GM19397 (cell line): ENCODE data around the gene FAM90A26.
"Not testable (repeated sequence)": the region's sequence is repeated elsewhere in the genome, so short reads cannot be mapped to it uniquely, and the experiment has no call there.

Experiments used
- ATAC-seq: cut with Tn5 transposase; IDR thresholded peaks from one replicate; pipeline ENCODE4 v1.9.1; 2021; ENCODE audit warnings: mild to moderate bottlenecking, moderate library complexity; ENCODE audit not compliant: unreplicated experiment

The FAM90A26 gene, protein sequence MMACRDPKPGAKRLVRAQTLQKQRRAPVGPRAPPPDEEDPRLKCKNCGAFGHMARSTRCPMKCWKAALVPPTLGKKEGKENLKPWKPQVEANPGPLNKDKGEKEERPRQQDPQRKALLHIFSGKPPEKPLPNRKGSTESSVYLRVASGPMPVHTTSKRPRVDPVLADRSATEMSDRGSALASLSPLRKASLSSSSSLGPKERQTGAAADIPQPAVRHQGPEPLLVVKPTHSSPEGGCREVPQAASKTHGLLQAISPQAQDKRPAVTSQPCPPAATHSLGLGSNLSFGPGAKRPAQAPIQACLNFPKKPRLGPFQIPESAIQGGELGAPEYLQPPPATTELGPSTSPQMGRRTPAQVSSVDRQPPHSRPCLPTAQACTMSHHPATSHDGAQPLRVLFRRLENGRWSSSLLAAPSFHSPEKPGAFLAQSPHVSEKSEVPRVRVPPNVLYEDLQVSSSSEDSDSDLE

DNA sequence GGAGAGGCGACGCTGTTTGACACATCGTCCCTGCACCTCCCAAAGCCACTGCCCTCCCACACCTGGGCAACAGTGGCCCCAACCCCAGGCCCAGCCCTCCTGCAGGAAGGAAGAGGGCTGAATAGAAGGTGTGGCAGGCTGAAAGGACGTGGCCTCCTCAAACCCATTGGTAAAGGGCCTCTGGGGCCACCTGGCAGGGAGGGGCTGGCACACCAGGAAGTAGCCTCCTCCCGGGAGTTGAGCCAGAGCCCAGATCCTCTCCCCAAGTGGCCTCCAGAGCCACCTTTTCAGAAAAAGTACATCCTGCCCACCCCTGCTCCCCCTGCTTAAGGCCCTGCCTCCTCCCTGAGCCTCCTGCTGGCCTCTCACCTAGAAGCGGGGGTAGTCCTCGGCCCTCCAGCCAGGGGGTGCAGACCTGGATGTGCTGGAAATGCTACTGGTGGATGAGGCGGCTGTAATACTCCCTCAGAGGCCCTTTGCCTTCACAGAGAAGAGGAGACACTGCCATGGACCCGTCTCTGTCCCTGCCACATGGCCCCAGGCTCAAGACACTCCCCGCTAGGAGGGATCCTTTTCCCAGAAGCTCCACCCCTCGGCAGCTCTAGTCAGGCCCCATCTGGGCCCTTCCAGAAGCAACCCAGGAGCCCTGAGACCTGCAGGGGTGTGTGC is at the start of gene FAM90A26:
Gene FAM90A26, plus strand, starts transcription at position 619 of the 669 bp plus-strand sequence. CDS start 2,764 bp downstream, outside the sequence.
- ATAC-seq, result not testable (repeated sequence)

DNA sequence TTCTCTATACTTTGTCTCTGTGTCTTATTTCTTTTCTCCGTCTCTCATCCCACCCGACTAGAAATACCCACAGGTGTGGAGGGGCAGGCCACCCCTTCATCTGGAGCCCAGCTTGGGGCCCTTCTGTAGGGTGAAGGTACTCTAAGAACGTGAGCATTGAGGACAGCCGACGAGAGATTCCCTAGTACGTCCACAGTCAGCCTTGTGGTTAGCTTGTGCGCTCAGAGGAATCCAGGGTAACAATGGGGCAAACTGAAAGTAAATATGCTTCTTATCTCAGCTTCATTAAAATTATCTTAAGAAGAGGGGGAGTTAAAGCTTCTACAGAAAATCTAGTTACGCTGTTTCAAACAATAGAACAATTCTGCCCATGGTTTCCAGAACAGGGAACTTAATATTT is 47.5 kb upstream of the FAM90A26 start:
- not testable (repeated sequence) for ATAC-seq

DNA sequence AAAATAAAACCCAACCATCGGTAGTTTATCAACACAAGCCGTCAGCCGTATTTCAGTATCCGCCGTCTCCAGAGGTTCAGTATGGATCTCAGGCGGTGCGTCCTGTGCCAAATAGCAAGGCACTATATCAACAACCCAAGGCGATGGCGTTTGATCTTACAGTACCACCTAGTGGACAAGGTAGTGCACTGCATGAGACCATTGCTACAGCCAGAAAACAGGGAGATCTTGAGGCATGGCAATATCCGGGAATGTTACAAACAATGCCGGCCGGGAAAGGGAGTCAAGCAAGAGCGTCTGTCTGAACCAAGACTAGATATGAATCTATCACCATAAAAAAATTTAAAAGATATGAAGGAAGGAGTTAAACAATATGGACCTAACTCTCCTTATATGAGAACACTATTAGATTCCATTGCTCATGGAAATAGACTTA is 46.6 kb upstream of the FAM90A26 start:
- ATAC-seq, result not testable (repeated sequence)

DNA sequence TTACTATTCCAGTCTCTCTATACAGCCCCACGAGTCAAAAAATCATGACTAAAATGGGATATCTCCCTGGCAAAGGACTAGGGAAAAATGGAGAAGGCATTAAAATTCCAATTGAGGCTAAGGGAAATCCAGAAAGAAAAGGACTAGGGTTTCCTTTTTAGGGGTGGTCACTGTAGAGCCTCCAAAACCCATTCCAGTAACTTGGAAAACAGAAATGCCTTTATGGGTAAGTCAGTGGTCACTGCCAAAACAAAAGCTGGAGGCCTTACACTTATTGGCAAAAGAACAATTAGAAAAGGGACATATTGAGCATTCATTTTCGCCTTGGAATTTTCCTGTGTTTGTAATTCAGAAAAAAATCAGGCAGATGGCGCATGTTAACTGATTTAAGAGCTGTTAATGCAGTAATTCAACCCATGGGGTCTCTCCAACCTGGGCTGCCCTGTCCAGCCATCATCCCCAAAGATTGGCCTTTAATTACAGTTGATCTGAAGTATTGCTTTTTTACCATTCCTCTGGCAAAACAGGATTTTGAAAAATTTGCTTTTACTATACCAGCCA is 44.5 kb upstream of the FAM90A26 start:
- not testable (repeated sequence) for ATAC-seq

DNA sequence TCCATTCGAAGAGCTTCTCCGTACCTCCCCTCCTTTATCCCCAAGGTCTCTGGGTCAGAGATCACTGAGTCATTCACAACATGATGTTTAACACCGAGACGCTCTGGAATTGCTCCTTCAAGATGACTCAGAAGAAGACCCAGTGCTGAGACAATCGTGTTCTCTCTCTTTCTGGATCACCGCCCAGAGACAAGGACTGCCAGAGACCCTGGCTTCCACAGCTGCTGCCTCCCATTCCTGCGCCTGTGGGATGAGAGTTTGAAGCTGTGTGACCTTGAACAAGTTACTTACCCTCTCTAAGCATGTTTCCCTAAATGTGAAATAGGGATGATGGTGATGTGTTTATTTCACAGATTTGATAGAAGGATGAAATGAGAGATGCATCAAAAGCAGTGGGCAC is 38.8 kb upstream of the FAM90A26 start:
- ATAC-seq, result not testable (repeated sequence)

DNA sequence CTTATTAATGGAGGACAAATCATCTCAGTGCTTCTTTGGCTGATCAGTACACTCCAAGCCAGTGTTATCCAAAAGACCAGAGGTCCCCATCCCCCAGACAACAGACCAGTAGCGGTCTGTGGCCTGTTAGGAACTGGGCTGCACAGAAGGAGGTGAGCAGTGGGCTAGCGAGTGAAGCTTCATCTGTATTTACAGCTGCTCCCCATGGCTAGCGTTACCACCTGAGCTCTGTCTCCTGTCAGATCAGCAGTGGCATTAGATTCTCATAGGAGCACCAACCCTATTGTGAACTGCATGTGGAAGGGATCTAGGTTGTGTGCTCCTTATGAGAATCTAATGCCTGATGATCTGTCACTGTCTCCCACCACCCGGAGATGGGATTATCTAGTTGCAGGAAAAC is 37.4 kb upstream of the FAM90A26 start:
- not testable (repeated sequence) for ATAC-seq

DNA sequence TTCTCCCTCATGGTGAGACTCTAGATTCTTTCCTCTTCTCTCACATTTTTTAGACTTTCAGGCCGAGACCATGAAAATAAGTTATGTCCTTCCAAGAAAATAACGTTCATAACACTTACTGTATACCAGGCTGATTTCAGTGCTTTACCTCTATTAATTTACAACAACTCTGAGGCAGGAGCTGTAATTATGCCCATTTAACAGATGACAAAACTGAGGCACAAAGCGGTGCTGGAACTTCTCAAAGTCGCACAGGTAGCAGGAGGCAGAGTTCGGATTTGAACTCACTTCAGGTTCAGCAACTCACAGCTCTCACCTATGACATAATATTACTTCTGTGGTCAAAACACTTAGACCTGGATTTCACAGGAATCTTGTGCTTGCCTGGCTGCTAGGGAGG is 36.2 kb upstream of the FAM90A26 start:
- not testable (repeated sequence) for ATAC-seq

DNA sequence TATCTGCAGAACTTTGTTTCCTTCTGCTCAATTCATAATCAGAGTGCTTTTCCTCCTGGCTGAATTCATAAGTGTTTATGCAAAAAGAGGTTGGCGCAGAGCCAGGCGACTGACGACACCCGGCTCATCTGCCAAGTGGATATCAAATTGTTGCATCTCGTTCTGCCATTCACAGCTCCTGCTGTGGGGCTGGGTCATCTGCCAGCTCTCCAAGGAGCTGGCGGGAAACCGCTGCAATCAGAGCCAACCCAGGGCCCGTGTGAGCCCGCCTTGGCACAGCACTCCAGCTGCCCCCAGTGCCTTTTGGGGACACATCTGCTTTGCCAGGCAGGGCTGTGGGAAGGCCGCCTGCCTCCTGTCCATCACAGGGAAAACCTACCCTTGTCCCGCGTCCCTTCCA is 35.7 kb upstream of the FAM90A26 start:
- ATAC-seq, result not testable (repeated sequence)

DNA sequence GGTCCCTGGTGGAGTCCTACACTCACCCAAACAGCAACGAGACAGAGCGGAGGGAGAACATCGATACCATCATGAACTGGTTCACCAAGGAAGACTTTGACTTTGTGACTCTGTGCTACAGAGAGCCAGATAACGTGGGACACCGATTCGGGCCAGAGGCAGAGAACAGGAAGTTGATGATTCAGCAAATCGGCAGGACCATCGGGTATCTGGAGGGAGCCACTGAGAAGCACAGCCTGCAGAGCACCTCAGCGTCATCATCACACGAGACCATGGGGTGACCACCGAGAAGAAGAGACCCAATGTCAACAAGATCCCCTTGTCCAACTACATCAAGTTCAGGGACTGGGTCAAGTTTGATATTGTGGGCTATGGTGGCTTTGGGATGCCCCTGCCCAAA is 29.2 kb upstream of the FAM90A26 start:
- ATAC-seq, result not testable (repeated sequence)

DNA sequence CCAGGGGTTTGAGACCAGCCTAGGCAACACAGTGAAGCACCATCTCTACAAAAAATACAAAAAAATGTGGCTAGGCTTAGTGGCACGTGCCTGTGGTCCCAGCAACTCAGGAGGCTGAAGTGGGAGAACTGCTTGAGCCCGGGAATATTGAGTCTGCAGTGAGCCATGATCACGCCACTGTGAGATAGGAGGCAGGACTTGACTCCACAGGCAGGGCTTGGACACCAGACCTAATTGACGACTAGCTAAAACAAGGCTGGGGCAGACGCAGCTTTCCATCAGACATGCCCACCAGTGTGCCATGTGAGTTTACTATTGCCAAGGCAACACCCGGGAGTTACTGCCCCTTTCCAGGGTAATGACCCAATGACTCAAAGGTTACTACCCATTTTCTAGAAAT is 27.4 kb upstream of the FAM90A26 start:
- ATAC-seq, result not testable (repeated sequence)

DNA sequence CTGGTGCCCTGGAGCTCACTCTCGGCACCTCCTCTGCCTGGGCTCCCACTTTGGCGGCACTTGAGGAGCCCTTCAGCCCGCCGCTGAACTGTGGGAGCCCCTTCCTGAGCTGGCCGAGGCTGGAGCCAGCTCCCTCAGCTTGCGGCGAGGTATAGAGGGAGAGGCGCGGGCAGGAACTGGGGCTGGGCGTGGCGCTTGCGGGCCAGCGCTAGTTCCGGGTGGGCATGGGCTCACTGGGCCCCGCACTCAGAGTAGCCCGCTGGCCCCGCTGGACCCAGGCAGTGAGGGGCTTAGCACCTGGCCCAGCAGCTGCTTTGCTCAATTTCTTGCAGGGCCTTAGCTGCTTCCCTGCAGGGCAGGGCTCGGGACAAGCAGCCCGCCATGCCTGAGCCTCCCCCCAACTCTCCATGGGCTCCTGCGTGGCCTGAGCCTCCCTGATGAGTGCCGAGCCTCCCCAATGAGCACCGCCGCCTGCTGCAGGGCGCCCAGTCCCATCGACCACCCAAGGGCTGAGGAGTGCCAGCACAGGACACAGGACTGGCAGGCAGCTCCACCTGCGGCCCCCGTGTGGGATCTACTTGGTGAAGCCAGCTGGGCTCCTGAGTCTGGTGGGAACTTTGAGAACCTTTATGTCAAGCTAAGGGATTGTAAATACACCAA is 26.7 kb upstream of the FAM90A26 start:
- no peak for ATAC-seq

DNA sequence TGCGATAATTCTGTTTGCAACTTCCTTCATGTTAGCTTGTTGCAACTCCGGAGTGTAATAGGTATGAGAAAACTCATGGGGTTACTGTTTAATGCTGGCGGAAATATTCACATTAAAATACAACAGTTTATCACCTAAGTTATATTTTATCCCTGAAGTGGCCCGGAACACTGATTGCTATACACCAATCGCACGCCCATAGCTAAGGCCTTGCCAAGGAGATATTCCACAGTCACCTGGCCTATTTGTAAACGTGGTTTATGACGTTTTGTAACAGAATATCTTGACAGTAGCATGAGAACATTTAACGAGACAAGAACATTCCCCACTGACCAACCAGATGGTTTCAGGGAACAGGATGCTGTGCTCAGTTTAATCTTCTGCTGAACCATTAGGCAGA is 23.2 kb upstream of the FAM90A26 start:
- ATAC-seq, result no peak

DNA sequence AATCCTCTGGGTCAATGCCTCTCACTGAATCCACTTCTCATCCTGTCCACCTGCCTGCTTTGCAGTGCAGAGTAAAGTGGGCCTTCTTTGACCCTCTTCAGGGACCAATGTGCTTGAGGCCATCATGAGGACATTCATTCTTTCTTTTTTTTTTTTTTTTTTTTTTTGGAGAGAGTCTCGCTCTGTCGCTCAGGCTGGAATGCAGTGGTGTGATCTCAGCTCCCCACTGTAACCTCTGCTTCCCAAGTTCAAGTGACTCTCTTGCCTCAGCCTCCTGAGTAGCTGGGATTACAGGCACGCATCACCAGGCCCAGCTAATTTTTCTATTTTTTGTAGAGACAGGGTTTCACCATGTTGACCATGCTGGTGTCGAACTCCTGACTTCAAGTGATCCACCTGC is 22.8 kb upstream of the FAM90A26 start:
- not testable (repeated sequence) for ATAC-seq

DNA sequence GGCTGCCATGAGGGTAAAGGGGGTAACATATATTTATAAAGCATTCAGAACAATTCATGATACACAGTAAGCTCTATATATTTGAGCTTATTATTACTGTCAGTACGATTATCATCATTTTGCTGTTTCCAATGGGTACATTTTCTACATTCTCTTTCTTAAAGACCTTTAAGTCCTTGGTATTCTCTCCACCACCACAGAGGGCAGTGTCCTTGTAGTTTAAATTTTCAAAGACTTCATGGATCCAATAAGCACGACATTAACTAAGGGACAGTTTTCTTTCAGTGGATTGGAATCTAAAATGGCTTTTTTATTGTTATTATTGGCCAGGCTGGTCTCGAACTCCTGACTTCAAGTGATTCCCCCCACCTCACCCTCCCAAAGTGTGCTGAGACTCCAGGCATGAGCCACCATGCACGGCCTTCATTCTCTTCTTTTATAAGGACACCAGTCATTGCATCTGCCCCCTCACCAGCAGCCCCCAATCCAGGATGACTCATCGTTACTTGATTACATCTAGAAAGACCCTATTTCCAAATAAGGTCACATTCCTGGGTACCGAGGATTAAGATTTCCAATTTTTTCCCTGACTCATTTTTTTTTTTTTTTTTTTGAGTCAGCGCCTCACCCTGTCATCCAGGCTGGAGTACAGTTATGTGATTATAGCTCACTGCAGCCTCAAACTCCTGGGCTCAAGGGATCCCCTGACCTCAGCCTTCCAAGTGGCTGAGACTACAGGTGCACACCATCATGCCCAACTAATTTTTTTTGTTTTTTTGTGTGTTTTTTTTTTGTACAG is 21.4 kb upstream of the FAM90A26 start:
- not testable (repeated sequence) for ATAC-seq

DNA sequence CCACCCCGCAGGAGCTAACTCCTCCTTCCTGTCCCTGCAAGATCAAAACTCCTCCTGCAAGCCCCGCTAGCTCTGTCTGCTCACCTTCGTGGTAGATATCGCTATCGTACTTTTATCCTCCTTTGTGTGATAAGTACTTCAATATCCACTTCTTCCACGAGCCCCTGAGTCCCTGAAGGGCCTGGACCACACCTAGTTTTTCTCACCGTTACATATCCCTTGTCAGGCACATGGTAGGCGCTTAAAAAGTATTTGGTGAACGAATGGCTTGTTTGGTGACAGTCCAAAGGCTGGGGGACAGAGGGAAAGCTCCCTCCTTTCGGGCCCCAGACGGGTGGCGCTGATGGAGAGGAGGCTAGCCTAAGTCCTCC is 18.4 kb upstream of the FAM90A26 start:
- ATAC-seq, result not testable (repeated sequence)

DNA sequence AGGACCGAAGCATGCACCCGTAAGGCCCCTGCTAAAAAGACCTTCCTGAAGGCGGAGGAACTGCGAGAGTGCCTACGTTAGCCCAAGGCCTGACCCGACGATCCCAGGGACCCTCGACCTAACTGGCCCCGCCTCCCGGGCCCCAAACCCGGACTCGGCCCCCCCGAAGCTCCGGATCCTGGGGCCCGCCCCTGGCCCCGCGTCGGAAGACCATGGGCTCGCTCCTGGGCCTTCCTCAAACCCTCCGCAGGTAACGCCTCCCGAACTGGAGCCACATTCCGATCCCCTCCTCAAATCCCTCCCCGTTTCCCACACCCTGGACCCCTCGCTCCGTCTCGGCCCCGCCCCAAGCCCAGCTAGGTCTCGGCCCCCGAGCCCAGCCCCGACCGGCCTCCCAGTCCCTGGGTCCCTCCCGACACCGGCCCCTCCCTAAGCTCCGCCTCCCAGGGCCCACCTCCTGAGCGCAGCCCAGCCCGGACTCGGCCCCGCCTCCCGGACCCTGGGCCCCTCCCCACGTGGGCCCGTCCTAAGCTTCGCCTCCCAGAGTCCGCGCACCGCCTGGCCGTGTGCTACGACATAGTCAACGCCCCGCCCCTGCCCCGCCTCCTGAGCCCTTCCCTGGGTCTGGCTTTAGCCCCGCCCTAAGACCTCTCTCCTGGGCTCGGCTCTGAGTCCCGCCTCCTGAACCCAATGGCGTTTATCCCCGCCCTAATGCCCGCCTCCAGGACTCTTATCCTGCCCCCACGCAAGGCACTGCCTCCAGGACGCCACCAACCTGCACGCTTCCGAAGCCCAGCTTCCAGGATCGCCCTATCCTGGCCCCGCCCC is 17.8 kb upstream of the FAM90A26 start:
- ATAC-seq, result peak; percentile 78

DNA sequence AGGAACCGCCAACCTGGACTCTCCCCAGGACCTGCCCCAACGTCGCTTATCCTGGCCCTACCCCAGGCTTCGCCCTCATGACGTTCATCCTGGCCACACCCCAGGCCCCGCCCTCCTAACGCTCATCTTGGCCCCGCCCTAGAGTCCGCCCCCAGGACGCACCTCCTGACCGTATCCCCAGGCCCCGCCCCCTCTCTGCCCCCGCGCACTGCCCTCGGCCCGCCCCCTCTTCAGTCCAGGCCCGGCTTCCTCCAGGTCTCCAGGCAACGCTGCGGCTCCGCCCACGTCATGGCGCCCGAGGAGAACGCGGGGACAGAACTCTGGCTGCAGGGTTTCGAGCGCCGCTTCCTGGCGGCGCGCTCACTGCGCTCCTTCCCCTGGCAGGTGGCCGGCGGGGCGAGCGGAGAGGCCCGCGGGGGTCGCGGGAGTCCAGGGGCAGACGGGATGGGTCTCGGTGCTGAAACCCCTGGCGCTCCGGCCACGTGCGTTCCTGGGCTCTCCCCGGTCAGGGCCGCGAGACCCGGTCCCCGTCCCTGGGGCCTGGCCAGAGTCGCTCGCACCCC is 17.1 kb upstream of the FAM90A26 start:
- ATAC-seq, result peak; percentile 97

DNA sequence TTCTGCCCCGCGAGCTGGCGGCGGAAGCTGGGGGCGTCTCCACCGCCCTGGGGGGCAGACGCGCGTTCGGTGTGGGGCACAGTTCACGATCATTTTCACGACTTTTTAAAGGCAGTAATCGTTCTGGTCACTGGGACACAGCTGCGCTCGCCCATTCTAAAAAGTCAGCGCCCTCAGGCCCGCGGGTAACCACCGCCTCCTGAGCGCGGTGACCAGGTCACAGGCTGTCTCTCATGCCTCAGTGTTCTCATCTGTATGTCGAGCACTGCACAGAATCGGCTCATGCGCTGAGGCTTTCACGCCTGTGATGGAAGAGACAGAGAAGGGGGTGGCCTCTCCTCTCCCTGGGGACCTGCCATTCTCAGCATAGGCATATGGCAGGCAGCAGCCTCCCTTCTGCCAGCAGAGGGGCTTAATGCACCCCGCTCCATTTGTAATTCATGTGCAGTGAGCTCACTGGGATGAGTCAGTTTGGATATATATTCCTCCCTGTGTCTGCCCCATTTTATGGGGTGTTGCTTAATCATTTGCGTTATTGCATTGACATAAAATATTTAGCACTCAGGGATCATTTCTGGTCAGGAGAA is 16.5 kb upstream of the FAM90A26 start:
- not testable (repeated sequence) for ATAC-seq
